ENCODE results near the gene SLC6A19.

- TF ChIP-seq ATF1 (CRISPR knock-in tag; IDR thresholded peaks at IDR 0.05) (no peak), CTCF (IDR thresholded peaks at IDR 0.05) (no peak), NR1H2 (CRISPR knock-in tag; IDR thresholded peaks at IDR 0.05) (no peak), ARID4B (CRISPR knock-in tag; IDR thresholded peaks at IDR 0.05; ENCODE audit: borderline replicate concordance) (no peak), SP1 (CRISPR knock-in tag; conservative IDR thresholded peaks at IDR 0.05) (no peak), FOXP1 (CRISPR knock-in tag; IDR thresholded peaks at IDR 0.05; ENCODE audit: borderline replicate concordance) (no peak)
- TF ChIP-seq, protein P1, sequence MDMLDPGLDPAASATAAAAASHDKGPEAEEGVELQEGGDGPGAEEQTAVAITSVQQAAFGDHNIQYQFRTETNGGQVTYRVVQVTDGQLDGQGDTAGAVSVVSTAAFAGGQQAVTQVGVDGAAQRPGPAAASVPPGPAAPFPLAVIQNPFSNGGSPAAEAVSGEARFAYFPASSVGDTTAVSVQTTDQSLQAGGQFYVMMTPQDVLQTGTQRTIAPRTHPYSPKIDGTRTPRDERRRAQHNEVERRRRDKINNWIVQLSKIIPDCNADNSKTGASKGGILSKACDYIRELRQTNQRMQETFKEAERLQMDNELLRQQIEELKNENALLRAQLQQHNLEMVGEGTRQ (CRISPR knock-in tag; IDR thresholded peaks at IDR 0.05) = no peak
- TF ChIP-seq, protein P2, sequence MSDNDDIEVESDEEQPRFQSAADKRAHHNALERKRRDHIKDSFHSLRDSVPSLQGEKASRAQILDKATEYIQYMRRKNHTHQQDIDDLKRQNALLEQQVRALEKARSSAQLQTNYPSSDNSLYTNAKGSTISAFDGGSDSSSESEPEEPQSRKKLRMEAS (CRISPR knock-in tag; IDR thresholded peaks at IDR 0.05) = no peak
Measured at GRCh38 chr5:1209896-1210776, 8.7 kb downstream of the SLC6A19 start.
